Posterior vena cava (tissue), 2 donors: ENCODE measurements around the gene SPATA6L. TPM values are rescaled to one million over a fixed set of nuclear protein-coding genes. Genes with fewer than 3 reads are reported as not detected.
"Not testable (repeated sequence)": the region's sequence is repeated elsewhere in the genome, so short reads cannot be mapped to it uniquely, and the experiment has no call there.

ENCODE experiments used
- DNase-seq: peaks from one replicate; pipeline ENCODE4 v3.0.0-alpha.2; 2020; ENCODE audit warnings: low spot score
- intact Hi-C, 2 donors: fragments of 100-400 bp; cut with DNase I; formaldehyde crosslinking; loops; one replicate each; pipeline versions ENCODE4 v1.14.1 to v1.14.2; 2022 to 2023
- total RNA-seq, 2 donors: library from RNA; stranded (reverse); fragmentation: NEBNext Ultra II Directional; extraction: Animal tissue kit (Norgen Biotek cat#: 25700); gene quantifications; one replicate each; pipeline ENCODE4 v1.2.1, GENCODE V29; 2021
- donor health status: DM: yes; HTN: yes; CAD: no.
- donor health status: DM: yes; HTN: yes; CAD: no.

SPATA6L gene
- total RNA-seq, 2 donors from 2014 or later = 3.0 to 3.7 TPM

DNA sequence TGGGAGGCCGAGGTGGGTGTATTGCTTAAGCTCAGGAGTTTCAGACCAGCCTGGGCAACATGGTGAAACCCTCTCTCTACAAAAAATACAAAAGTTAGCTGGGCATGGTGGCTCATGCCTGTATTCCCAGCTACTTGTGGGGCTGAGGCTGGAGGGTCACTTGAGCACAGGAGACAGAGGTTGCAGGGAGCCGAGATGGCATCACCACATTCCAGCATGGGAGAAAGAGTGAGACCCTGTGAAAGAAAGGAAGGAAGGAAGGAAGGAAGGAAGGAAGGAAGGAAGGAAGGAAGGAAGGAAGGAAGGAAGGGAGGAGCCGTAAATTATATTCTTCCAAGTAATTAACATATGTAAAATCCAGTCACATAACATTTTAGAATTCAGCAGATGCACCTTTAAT is 10.1 kb downstream of the SPATA6L start:
- intact Hi-C loops, DNase-seq: not testable (repeated sequence)

DNA sequence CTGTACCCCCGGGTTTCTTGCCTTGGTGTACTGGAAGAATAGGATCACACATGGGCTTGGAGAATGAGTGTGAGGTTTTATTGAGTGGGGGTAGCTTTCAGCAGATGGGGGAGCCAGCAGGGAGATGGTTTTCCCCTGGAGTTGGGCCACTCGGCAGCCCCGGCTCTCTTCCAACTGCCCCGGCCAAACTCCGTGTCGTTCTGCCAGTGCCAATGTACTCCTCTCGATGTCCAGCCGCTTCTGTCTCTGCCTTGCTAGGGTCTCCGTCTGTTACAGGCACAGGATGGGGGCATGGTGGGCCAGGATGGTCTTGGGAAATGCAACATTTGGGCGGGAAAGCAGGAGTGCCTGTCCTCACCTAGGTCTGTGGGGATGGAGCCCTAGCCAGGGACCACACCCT is 11.7 kb downstream of the SPATA6L start:
- DNase-seq = no peak
- intact Hi-C loops = no loop called here

DNA sequence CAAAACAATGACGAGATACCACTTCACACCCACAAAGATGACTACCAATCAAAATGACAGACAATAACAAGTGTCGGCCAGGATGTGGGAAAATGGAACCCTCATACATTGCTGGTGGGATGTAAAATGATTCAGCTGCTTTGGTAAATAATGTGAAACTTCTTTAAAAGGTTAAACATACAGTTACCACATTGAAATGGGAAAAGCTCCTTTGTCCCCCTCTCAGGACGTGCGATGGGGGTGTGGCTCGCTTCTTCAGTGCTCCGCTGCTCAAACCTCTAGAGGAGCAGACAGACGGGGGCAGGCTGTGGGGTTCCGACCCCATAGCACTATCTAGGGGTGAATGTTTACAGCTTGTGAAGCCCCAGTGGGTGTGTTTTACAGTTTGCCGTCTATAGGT is 12.2 kb downstream of the SPATA6L start:
- DNase-seq = no peak
- intact Hi-C loops = no loop called here

DNA sequence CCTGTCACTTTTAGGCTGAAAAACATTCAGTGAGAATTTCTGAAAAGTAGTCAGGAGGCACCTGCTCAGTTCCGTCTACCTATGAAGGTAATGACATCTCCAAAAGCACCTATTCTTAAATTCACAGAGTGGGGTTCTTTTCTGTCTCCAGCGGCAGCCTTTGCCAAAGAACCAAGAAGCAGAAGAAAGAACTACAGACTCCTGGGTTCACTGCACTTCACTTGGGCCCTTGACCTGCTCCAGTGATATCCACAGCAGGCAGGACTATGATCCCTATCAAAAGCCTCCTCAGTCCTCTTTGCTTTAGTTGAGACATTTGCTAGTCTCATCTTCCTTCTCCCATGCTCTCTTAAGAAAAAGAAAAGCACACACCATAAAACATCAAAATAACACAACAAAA is 23.9 kb downstream of the SPATA6L start:
- intact Hi-C loops = loop anchor here in 1 of 2 donors (10.0 kb wide), 1 partner anchor 258 kb away; no protein-coding TSS in a partner anchor
- no peak for DNase-seq

DNA sequence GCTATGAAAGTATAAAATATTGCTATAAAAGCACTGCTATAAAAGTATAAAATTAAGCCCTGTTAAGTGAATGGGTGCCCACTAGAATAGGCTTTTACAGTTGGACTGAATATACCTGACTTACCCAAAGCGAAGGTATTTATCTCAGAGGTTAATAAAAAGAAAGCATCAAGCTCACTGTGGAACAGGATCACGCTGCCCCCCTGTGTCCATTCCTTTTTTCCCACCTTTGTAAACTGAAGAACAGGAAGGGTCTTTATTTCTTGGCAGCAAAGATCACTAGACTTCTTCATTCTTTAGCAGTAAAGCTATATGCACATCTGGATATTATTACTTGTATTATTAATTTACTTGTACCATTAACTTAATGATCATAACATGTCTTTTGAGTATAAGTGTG is 26.3 kb downstream of the SPATA6L start:
- intact Hi-C loops = loop anchor here in 1 of 2 donors (10.0 kb wide), 1 partner anchor 255 kb away; no protein-coding TSS in a partner anchor
- no peak for DNase-seq

DNA sequence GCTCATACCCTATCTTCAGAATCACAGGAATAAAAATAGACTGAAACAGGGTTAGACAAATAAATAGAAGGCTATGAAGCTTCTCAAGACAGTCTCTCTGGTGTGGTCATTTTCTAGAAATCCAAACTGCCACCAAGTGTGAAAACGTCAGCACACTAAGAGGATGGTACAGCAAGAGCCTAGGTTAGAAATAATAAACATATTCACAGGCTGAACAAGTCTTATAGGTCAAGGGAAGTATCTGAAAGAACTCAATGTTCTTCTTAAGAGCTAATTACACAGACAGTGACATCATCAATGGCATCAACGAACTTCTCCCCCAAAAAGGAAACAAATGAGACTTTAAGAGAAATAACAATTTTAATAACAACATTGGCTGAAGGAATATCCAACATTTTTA is 26.9 kb downstream of the SPATA6L start:
- intact Hi-C loops = loop anchor here in 1 of 2 donors (10.0 kb wide), 1 partner anchor 255 kb away; no protein-coding TSS in a partner anchor
- no peak for DNase-seq

DNA sequence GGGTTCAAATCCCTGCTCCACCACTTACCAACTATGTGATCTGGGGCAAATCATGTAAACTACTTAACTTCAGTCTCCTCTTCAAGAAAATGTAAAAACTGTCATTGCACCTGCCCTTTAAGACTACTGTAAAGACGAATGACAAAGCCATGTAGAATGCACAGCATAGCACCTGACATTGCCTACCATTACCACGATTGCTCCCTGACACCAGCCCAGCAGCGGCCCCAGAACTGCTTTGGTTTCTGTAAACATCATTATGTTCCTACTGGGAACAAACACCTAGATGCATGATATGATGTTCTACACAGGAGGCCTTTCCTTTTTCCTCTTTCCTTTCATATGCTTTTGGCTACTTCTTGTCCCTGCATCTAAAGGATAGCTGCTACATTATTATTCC is 27.3 kb downstream of the SPATA6L start:
- no peak for DNase-seq
- intact Hi-C loops = loop anchor here in 1 of 2 donors (10.0 kb wide), 1 partner anchor 254 kb away; no protein-coding TSS in a partner anchor

DNA sequence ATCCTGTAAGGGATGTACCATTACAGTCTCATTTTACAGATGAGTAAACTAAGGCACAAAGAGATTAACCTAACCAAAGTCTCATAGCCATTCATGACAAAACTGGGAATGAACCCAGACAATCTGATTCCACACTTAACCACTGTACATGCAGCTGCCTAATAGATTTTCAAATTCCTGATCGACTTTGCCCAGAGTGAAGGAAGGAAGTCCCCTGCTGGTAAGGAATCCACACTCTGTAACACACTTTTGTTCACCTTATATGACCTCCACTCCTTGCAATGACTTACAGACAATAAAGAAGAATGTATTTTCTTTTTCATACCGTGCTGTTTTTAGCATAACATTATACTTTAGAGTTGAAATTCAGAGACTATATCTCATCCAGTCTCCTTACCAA is 35.4 kb downstream of the SPATA6L start:
- intact Hi-C loops = loop anchor here in 1 of 2 donors (10.0 kb wide), 1 partner anchor 246 kb away; no protein-coding TSS in a partner anchor
- DNase-seq = no peak

DNA sequence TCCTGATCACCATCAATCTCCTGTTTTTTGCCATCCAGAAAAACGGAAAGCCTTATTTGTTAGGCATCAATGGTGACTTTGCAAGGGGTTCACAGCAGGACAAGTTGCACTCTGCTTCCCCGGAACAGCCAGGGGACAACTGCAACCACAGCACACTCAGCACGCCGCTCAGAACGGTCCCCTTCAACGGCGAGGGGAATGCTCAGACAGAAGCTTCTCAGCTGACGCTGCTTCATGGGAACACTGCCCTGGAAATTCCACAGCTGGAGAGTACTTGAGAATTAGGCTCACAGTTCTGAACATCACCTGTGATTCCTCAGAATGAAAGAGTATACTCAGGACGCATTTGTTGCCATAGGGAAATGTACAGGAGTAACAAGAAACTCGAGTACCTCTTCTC is 44.3 kb downstream of the SPATA6L start:
- no peak for DNase-seq
- intact Hi-C loops = no loop called here

DNA sequence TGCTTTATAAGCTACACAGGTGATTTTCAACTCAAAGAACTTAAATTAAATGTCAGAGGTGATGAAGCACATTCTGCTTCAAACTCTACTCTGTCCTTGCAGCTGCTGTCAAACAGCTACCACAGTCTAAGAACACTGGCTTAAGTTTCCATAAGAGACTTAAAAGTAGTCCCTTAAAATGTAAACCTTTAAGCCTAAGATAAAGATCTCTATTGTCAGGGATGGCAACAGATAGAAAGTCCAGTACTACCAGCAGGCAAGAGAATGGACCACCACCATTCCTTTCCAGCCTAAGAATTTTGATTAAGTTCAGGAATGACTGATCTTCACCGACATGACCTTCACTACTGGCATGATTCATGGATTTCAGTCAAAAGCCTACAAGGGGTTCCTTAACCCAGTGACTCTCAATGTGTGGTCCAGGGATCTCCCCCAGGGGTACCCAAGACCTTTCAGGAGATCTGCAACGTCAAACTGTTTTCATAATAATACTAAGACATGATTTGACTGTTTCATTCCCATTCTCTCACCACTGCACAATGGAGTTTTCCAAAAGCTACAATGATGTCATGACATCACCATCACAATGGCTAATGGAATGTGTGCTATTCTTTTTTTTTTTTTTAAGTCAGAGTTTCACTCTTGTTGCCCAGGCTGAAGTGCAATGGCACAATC is 45.3 kb downstream of the SPATA6L start:
- no peak for DNase-seq
- intact Hi-C loops = no loop called here

DNA sequence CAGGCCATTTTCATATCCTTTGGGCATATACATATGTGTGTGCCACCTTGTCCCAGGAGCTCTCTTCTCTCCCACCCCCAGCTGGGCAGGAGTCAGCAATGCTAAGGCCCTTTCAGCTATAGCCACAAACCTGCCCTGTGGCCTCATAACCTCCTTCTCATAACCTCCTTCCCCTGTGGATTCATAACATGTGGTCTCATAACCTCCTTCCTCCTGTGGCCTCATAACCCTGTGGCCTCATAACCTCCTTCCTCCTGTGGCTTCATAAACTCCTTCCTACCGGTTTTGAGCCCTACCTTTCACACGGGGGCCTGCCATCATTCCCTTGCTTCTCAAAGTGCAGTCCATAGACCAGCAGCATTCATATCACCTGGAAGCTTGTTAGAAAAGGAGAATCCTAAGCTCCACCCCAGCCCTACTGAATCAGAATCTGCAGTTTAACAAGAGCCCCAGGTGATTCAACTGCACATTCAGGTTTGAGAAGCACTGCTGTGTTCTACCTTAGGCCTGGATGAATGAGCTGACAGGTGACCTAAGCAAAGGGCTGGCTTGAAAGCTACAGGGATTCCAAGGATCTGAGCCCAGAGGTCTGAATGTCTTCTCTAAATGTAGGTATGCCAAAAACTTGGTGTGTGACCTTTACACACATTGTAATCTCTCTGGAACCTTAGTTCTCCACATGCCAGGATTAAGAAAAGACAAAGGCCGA is 46.1 kb downstream of the SPATA6L start:
- DNase-seq = no peak
- intact Hi-C loops = no loop called here

DNA sequence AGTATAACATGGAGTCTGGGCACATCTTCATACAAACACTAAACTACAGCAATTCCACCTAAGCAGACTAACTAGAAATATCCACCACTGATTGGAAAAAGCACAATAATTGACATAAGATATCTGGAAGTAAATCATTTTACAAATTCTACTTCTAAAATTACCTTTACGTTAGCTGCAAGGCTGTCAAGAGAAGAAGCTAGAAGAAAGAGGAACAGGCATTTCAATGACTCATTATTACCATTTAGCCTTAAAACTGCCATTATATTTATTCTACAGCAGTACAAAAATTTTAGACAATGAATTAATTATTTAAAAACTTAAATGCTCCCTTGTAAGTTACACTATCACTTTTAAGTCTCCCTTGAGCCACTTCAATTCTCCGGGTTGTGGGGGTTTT is 47.6 kb downstream of the SPATA6L start:
- intact Hi-C loops = no loop called here
- DNase-seq = no peak

DNA sequence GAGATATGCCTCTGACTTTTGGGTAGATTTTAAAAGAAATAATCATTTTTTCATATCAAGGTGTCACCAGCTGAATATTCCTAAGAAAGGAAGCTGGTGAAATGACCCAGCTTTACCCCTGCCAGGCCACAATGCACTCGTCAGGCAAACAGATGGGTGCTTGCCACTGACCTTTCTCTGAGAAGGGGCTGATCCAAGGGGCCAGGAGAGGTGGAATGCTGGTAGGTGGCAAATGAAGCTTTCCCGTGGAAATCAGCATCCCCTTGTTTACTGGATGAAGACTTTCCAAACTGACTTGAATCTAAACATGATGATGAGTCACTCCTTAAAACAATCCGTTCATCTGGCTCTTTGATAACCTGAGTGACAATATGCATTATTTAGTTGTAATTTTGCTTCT is 48.5 kb downstream of the SPATA6L start:
- intact Hi-C loops = no loop called here

DNA sequence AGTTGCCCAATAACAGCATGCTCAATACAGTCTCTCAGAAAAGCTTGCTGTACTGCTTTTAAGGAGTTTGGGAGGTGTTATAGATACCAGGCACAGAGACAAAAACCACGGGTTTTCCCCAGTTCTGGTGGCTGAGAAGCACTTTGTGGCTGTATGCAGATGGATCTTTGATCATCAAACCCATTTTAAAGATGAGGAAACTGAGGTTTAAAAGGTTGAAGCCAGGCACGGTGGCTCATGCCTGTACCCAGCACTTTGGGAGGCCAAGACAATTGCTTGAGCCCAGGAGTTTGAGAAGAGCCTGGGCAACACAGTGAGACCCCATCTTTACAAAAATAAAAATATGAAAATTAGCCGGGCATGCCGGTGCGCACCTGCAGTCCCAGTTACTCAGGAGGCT is 50.5 kb downstream of the SPATA6L start:
- no peak for DNase-seq
- intact Hi-C loops = no loop called here

More for the DNA sequence above, 48.5 kb downstream of the SPATA6L start:
- DNase-seq = no peak

DNA sequence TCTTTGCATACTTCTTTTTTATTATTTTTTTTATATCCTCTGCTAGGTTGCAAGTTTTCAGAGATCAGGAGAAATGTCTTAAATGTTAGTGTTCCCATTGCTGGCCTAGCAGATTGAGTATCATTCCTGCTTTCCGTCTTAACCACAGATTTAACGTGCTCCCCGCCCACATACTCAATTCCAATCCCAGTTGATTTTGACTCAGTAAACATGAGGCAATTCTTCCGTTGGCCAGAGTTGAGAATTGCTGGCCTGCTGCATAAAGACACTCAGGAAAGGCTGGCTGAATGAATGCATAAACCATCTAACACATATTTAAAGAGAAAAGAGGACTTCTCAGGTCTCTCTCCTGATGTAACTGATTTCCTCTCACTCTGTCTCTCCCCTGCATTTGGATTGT is 51.0 kb downstream of the SPATA6L start:
- intact Hi-C loops = no loop called here
- DNase-seq = no peak

DNA sequence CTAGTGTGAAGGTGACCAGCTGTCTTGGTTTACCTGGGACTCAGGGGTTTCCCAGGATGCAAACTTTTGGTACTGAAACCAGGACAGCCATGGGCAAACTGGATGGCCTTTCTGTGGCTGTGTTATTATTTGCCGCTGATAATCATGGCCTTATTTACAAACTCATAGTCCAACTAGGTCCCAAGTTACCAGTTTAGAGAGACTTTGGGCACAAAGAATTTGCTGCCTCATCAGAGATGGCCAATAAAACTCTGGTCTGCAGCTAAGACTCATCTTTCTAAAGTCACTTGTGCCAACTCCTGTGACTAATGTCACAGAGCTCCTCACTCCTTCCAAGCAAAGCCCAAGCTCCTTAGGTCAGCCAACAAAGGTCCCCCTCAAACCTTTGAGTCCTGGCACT is 51.7 kb downstream of the SPATA6L start:
- intact Hi-C loops = no loop called here
- no peak for DNase-seq

DNA sequence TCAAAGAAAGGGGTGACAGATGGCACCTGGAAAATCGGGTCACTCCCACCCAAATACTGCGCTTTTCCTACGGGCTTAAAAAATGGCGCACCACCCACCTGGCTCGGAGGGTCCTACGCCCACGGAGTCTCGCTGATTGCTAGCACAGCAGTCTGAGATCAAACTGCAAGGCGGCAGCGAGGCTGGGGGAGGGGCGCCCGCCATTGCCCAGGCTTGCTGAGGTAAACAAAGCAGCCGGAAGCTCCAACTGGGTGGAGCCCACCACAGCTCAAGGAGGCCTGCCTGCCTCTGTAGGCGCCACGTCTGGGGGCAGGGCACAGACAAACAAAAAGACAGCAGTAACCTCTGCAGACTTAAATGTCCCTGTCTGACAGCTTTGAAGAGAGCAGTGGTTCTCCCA is 60.2 kb downstream of the SPATA6L start:
- DNase-seq, intact Hi-C loops: not testable (repeated sequence)

DNA sequence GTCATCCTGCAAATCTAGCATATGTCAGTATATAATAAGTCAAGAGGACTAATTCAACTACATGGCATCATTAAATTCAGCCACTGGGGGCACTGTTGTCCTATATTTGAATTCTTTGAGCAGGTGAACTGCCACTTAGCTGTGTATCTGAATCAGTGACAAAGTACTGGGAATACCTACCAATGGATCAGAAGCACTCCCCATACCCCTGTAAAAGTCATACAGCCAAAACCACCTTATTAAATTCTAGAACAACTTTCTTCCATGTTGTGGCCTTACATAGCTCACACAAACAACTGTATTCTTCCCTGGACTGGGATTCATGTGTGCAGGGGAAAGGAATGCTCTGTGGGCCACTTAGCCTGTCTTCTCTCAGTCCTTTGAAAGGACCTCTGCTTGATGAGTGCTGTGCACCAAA is 61.6 kb downstream of the SPATA6L start:
- DNase-seq = no peak
- intact Hi-C loops = no loop called here

DNA sequence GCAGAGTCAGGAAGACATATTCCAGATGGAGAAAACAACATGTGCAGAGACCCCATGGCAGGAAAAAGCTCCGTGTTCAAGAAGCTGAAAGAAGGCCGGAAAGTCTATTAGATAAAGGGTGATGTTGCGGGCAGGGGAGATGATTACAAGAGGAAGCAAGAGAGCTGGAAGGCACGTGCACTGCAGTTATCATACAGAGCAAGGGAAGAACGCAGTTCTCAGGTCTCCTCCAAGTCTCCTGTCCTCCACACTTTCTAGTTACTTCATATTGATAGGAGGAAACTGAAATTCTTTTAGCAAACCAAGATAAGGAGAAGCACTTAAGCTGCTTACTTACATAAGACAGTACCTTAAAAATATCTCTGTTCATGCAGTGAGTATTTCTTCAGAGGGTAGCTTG is 62.5 kb downstream of the SPATA6L start:
- intact Hi-C loops = no loop called here

DNA sequence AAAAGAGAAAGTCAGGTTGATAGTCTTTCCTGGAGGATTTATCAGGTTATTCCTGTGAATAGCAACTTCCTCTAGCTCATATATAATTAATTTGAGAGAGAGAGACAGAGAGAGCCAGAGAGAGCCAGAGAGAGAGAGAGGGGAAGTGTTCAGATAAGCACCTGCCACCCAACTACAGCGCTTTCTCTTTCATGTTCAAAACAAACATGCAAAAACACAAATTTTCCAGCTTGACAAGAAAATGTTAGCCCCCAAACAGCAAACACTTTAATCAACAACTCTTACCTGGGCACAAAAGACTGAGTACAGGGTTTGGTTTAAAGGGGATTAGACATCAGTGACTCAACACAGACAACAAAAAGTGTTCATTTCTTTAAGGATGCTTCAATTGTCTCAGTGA is 65.9 kb downstream of the SPATA6L start:
- intact Hi-C loops = no loop called here
- no peak for DNase-seq

More for the DNA sequence above, 62.5 kb downstream of the SPATA6L start:
- no peak for DNase-seq
